GM10248 (cell line): ENCODE data around the gene GABBR2.

Experiments used
- CTCF ChIA-PET: fragments of 300-600 bp; sonication (Branson Sonifier 250); formaldehyde crosslinking; extraction: SDS; loops from one replicate; lab custom pipeline; 2021; ENCODE audit warnings: antibody characterized with exemption; lab: Yijun Ruan, JAX
- POLR2A ChIA-PET: fragments of 350-650 bp; sonication (Branson Sonifier 250); formaldehyde crosslinking; extraction: SDS; loops from one replicate; lab custom pipeline; 2020; ENCODE audit warnings: antibody characterized with exemption; lab: Yijun Ruan, JAX
- DNase-seq: peaks from one replicate; pipeline ENCODE4 v3.0.0; 2012; ENCODE audit errors: extremely low spot score
- CTCF ChIP-seq: IDR thresholded peaks from 2 replicates; pipeline ENCODE4 v1.5.1; 2012; ENCODE audit warnings: mild to moderate bottlenecking, low read depth; ENCODE audit errors: extremely low read depth, missing control alignments, control extremely low read depth

The GABBR2 gene

DNA sequence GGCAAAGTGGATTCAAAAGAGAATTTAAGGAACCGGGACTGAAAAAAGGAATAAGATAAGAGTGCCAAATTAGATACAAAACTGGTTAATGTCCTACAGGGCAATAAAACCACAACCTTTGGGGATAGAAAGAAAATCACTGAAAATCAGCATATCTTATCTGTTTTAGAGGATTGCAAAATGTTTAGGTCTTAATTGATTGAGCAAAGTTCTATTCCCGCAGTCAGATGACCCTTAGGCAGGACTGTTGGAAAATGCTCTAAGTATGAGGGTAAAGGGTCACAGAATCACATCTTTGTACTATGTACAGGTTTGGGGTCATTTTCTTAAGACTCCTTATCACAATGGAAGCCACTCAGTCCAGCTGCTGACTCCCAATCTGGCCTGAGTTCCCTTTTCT, 129.0 kb downstream of the GABBR2 start:
- TF ChIP-seq CTCF, result no peak
- CTCF ChIA-PET, result no interaction called here
- DNase-seq, result no peak

GRCh38 chr9:98577446-98577845, 131.3 kb downstream of the GABBR2 start:
- no peak for TF ChIP-seq CTCF
- ChIA-PET POLR2A (no interaction called here), CTCF (interaction anchor here (1.2 to 1.4 kb wide), 2 partner anchors 9 to 97 kb away, joined by 3 to 5 read pairs; no protein-coding TSS in a partner anchor)
- DNase-seq, result no peak

More for the DNA sequence above, 129.0 kb downstream of the GABBR2 start:
- POLR2A ChIA-PET, result no interaction called here

DNA sequence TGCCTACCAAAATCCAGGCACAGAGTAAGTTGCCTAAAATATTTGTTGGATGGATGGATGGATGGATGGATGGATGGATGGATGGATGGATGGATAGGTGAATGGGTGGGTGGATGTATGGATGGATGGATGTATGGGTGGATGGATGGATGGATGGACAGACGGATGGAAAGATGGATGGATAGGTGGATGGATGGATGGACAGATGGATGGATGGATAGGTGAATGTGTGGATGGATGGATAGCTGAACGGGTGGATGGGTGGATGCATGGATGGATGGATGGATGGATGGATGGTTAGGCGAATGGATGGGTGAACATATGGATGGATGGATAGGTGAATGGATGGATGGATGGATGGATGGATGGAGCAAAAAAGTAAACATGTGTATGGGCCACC, 131.9 kb downstream of the GABBR2 start:
- no peak for TF ChIP-seq CTCF

GRCh38 chr9:98576354-98576753, 132.4 kb downstream of the GABBR2 start:
- TF ChIP-seq CTCF, result no peak
- no peak for DNase-seq
- CTCF ChIA-PET, result interaction anchor here (0.8 to 4.2 kb wide), 4 partner anchors 11 to 200 kb away, joined by 3 to 12 read pairs (median 4); no protein-coding TSS in a partner anchor
- POLR2A ChIA-PET, result no interaction called here

More for the DNA sequence above, 131.9 kb downstream of the GABBR2 start:
- POLR2A ChIA-PET, result no interaction called here
- DNase-seq, result no peak
- CTCF ChIA-PET, result interaction anchor here (0.8 to 1.4 kb wide), 3 partner anchors 9 to 199 kb away, joined by 3 to 5 read pairs (median 5); no protein-coding TSS in a partner anchor

- POLR2A ChIA-PET, result no interaction called here
- DNase-seq, result peak; percentile 73
- TF ChIP-seq CTCF, result no peak
- CTCF ChIA-PET, result interaction anchor here (0.8 to 4.2 kb wide), 6 partner anchors 8 to 200 kb away, joined by 3 to 12 read pairs (median 4); no protein-coding TSS in a partner anchor
These were observed 133.1 kb downstream of the GABBR2 start for GRCh38 chr9:98575379-98576346.

GRCh38 chr9:98573749-98574278, 134.9 kb downstream of the GABBR2 start:
- TF ChIP-seq CTCF, result no peak
- no peak for DNase-seq
- ChIA-PET POLR2A (no interaction called here), CTCF (interaction anchor here (1.1 to 4.2 kb wide), 3 partner anchors 9 to 37 kb away, joined by 3 to 12 read pairs (median 3); no protein-coding TSS in a partner anchor)
